ENCODE results near the gene EXPH5.

Gene EXPH5

DNA sequence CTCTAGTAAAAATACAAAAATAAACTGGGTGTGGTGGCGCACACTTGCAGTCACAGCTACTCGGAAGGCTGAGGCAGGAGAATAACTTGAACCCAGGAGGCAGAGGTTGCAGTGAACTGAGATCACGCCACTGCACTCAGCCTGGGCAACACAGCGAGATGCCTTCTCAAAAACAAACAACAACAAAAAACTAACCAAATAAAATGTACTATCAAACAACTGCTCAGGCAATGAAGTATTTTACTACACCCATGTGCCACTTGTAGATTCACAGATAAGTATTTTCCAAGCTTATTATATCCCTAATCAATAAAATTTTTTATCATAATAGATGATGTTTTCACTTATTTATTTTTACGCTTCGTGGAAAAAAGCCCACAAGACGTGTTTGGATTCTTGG is 127.2 kb downstream of the EXPH5 start:
- no peak for DNase-seq (ENCODE audit: low spot score)
